Measurements from ENCODE around the gene AMN1.

Gene AMN1

GRCh38 chr12:31729705-31730104 is 884 bp upstream of the AMN1 start:
- H3K36me3 ChIP-seq (replicated peaks; ENCODE audit: insufficient read depth, low read length) = no peaks in the 10 kb centered on the region
- DNase-seq = no peak
- H2AFZ ChIP-seq (ENCODE audit: low read length) = peak overlapping the region; percentile 99

GRCh38 chr12:31728289-31728916 is 418 bp downstream of the AMN1 start:
- Histone ChIP-seq H3K27ac (ENCODE audit: low read length) (peak overlapping the region; percentile 80; the same call in 1 of the 2 replicates), H3K4me2 (ENCODE audit: low read depth, low read length) (peak overlapping the region; percentile 86), H3K36me3 (replicated peaks; ENCODE audit: insufficient read depth, low read length) (no peaks in the 10 kb centered on the region), H2AFZ (ENCODE audit: low read length) (peak overlapping the region; percentile 94), H3K9me3 (replicated peaks; ENCODE audit: insufficient read depth, low read length) (no peaks in the 10 kb centered on the region), H3K4me1 (ENCODE audit: low read length) (peaks cover 9% of the 10 kb centered on the region), H3K9me2 (replicated peaks; ENCODE audit: insufficient read depth, low read length) (no peaks in the 10 kb centered on the region), H3K27me3 (replicated peaks; ENCODE audit: insufficient read depth, low read length) (no peaks in the 10 kb centered on the region), H4K20me1 (ENCODE audit: insufficient read depth, low read length) (no peaks in the 10 kb centered on the region), H3K79me2 (ENCODE audit: low read length) (no peaks in the 10 kb centered on the region), H3K4me3 (ENCODE audit: low read length) (peak overlapping the region; percentile 89), H3F3A (ENCODE audit: insufficient read depth, low read length) (peaks cover 10% of the 10 kb centered on the region), H3K9ac (ENCODE audit: low read length) (peak overlapping the region; percentile 82)
- TF ChIP-seq EZH2phosphoT487 (IDR thresholded peaks at IDR 0.05; ENCODE audit: low read length) (no peak), CTCF (IDR thresholded peaks at IDR 0.05; ENCODE audit: low read length) (no peak), EZH2 (optimal IDR thresholded peaks at IDR 0.05; ENCODE audit: low read depth, low read length) (no peak)
- DNase-seq = no peak

More at GRCh38 chr12:31729705-31730104, 884 bp upstream of the AMN1 start:
- TF ChIP-seq EZH2 (optimal IDR thresholded peaks at IDR 0.05; ENCODE audit: low read depth, low read length) (no peak), CTCF (IDR thresholded peaks at IDR 0.05; ENCODE audit: low read length) (no peak), EZH2phosphoT487 (IDR thresholded peaks at IDR 0.05; ENCODE audit: low read length) (no peak)
- H3K27me3 ChIP-seq (replicated peaks; ENCODE audit: insufficient read depth, low read length) = no peaks in the 10 kb centered on the region
- no peaks in the 10 kb centered on the region for H3K9me2 ChIP-seq (replicated peaks; ENCODE audit: insufficient read depth, low read length)
- H3K9me3 ChIP-seq (replicated peaks; ENCODE audit: insufficient read depth, low read length) = no peaks in the 10 kb centered on the region
- peak overlapping the region; percentile 90 for H3K4me2 ChIP-seq (ENCODE audit: low read depth, low read length)
- no peaks in the 10 kb centered on the region for H4K20me1 ChIP-seq (ENCODE audit: insufficient read depth, low read length)
- peak overlapping the region; percentile 87 for H3K4me3 ChIP-seq (ENCODE audit: low read length)
- peak overlapping the region; percentile 80; the same call in 1 of the 2 replicates for H3K27ac ChIP-seq (ENCODE audit: low read length)
- no peaks in the 10 kb centered on the region for H3K79me2 ChIP-seq (ENCODE audit: low read length)
- peaks cover 9% of the 10 kb centered on the region for H3K4me1 ChIP-seq (ENCODE audit: low read length)
- H3K9ac ChIP-seq (ENCODE audit: low read length) = peak overlapping the region; percentile 68
- peaks cover 10% of the 10 kb centered on the region for H3F3A ChIP-seq (ENCODE audit: insufficient read depth, low read length)

- no peak for TF ChIP-seq CTCF (IDR thresholded peaks at IDR 0.05; ENCODE audit: low read length)
- no peak for TF ChIP-seq EZH2 (optimal IDR thresholded peaks at IDR 0.05; ENCODE audit: low read depth, low read length)
- no peak for TF ChIP-seq EZH2phosphoT487 (IDR thresholded peaks at IDR 0.05; ENCODE audit: low read length)
- H2AFZ ChIP-seq (ENCODE audit: low read length) = no peak overlapping the region
- no peaks in the 10 kb centered on the region for H3K36me3 ChIP-seq (replicated peaks; ENCODE audit: insufficient read depth, low read length)
- H3K9me2 ChIP-seq (replicated peaks; ENCODE audit: insufficient read depth, low read length) = no peaks in the 10 kb centered on the region; the same call in 1 of the 2 replicates
- H3K27me3 ChIP-seq (replicated peaks; ENCODE audit: insufficient read depth, low read length) = no peaks in the 10 kb centered on the region
- no peak overlapping the region for H3K4me3 ChIP-seq (ENCODE audit: low read length)
- no peak overlapping the region for H3K27ac ChIP-seq (ENCODE audit: low read length)
- no peaks in the 10 kb centered on the region for H3K79me2 ChIP-seq (ENCODE audit: low read length)
- DNase-seq = no peak
- no peaks in the 10 kb centered on the region for H4K20me1 ChIP-seq (ENCODE audit: insufficient read depth, low read length)
- H3K4me2 ChIP-seq (ENCODE audit: low read depth, low read length) = no peak overlapping the region
- peaks cover 10% of the 10 kb centered on the region for H3F3A ChIP-seq (ENCODE audit: insufficient read depth, low read length)
- H3K4me1 ChIP-seq (ENCODE audit: low read length) = peaks cover 9% of the 10 kb centered on the region
- H3K9ac ChIP-seq (ENCODE audit: low read length) = no peak overlapping the region
- H3K9me3 ChIP-seq (replicated peaks; ENCODE audit: insufficient read depth, low read length) = no peaks in the 10 kb centered on the region
Measured at GRCh38 chr12:31727192-31727591, 1.6 kb downstream of the AMN1 start.
